Upper lobe of left lung (tissue), 4 donors: ENCODE data around the gene MYRF.

Experiments
- EP300 ChIP-seq, 4 donors: sonication (generic); formaldehyde crosslinking; IDR thresholded peaks; one replicate each; pipeline ENCODE4 v1.5.1; 2017; ENCODE audit warnings: antibody characterized with exemption in 4 of 4, control low read depth in 2 of 4
- TF ChIP-seq, protein P1 (sequence below), 6 experiments: fragments of 450-650 bp in 4 of 6; fragments of 200-600 bp in 2 of 6; sonication (generic) in 2 of 6; IDR thresholded peaks; one replicate each; pipeline ENCODE4 v1.5.1; 2016 to 2019; ENCODE audit warnings: antibody characterized with exemption in 6 of 6

DNA sequence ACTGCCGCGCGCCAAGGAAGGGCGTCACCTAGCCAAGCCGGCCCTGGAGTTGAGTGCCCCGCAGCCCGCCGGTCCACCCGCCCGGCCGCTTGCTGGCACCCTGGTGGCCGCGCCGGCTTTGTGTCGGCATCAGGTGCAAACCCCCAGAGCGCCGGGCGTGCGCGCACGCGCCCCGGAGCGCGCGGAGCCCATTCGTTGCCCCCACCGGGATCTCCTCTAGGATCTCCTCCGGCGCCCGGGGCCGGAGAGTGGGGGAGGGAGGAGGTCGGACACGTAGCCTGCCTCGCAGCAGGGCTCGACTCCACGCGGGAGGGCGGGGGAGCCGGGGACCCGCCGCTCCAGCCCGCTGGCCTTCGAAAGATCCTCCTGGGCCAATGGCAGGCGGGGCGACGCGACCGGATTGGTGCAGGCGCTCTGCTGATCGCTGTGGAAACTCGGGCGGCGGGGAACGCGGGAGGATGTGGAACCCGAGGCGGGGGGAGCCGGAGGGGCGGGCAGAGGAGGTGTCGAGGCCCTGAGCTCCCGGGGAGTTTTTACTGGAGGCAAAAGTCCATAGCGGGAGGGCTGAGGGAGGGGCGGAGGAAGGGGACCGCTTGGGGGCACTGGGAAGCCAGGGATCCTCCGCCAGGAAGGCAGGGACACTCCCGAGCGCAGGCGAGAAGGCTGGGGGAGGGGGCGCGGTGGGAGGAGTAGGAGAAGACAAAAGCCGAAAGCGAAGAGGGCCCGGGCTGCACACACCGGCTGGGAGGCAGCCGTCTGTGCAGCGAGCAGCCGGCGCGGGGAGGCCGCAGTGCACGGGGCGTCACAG lies 75.3 kb downstream of the MYRF start, which contains the start of gene FADS2:
- TF ChIP-seq, protein P1, sequence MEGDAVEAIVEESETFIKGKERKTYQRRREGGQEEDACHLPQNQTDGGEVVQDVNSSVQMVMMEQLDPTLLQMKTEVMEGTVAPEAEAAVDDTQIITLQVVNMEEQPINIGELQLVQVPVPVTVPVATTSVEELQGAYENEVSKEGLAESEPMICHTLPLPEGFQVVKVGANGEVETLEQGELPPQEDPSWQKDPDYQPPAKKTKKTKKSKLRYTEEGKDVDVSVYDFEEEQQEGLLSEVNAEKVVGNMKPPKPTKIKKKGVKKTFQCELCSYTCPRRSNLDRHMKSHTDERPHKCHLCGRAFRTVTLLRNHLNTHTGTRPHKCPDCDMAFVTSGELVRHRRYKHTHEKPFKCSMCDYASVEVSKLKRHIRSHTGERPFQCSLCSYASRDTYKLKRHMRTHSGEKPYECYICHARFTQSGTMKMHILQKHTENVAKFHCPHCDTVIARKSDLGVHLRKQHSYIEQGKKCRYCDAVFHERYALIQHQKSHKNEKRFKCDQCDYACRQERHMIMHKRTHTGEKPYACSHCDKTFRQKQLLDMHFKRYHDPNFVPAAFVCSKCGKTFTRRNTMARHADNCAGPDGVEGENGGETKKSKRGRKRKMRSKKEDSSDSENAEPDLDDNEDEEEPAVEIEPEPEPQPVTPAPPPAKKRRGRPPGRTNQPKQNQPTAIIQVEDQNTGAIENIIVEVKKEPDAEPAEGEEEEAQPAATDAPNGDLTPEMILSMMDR (IDR thresholded peaks at IDR 0.05): peak in 3 of 6 experiments; percentile 16 to 65 (median 33)
- peak in 1 of 4 donors; percentile 37 for TF ChIP-seq EP300 (IDR thresholded peaks at IDR 0.05)
